GM10266 (cell line): ENCODE measurements around the gene CRACDL.

ENCODE experiments used
- DNase-seq: peaks from one replicate; pipeline ENCODE4 v3.0.0; 2012; ENCODE audit errors: extremely low spot score
- TF ChIP-seq, protein P1 (sequence below): IDR thresholded peaks from 2 replicates; pipeline ENCODE4 v1.5.1; 2012; ENCODE audit warnings: mild to moderate bottlenecking, low read depth; ENCODE audit not compliant: control insufficient read depth, insufficient read depth; ENCODE audit errors: missing control alignments

The CRACDL gene

DNA sequence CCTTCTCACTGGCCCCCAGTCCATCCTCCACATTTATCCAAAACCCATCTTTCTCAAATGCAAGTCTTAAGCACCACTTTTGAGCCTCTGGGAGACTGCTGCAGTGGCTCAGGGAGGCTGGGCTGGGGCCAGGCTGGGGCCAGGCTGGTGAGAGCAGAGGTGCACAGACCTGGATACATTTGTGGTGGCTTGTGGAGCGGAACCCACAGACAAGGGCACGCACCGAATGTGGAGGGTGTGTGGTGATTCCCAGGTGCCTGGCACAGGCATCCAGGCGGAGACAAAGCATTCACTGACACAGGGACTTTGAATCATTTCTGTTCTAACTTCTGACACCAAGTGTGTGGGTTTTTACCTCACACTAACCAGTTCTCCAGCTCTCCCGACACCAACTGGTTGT, 162.9 kb downstream of the CRACDL start:
- TF ChIP-seq, protein P1, sequence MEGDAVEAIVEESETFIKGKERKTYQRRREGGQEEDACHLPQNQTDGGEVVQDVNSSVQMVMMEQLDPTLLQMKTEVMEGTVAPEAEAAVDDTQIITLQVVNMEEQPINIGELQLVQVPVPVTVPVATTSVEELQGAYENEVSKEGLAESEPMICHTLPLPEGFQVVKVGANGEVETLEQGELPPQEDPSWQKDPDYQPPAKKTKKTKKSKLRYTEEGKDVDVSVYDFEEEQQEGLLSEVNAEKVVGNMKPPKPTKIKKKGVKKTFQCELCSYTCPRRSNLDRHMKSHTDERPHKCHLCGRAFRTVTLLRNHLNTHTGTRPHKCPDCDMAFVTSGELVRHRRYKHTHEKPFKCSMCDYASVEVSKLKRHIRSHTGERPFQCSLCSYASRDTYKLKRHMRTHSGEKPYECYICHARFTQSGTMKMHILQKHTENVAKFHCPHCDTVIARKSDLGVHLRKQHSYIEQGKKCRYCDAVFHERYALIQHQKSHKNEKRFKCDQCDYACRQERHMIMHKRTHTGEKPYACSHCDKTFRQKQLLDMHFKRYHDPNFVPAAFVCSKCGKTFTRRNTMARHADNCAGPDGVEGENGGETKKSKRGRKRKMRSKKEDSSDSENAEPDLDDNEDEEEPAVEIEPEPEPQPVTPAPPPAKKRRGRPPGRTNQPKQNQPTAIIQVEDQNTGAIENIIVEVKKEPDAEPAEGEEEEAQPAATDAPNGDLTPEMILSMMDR = no peak
- DNase-seq = no peak

DNA sequence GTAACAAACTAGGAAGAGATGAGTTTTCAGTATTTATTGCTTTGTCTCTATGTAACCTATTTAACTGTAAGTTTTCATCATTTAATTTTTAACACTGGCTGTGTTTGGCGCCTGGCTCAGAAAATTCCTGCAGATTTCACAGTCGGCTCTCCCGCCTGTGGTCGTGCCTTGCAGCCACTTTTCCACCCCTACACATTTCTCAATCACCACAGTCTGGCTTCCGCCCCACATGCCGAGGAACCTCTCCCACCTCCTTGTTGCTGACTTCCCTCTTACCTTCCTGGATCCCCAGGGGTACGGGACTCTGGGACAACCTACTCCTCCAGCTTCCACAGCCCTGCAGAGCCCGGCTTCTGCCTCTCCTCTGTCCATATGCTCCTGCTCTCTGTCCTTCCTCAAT, 163.5 kb downstream of the CRACDL start:
- DNase-seq = no peak
- TF ChIP-seq, protein P1 = no peak

DNA sequence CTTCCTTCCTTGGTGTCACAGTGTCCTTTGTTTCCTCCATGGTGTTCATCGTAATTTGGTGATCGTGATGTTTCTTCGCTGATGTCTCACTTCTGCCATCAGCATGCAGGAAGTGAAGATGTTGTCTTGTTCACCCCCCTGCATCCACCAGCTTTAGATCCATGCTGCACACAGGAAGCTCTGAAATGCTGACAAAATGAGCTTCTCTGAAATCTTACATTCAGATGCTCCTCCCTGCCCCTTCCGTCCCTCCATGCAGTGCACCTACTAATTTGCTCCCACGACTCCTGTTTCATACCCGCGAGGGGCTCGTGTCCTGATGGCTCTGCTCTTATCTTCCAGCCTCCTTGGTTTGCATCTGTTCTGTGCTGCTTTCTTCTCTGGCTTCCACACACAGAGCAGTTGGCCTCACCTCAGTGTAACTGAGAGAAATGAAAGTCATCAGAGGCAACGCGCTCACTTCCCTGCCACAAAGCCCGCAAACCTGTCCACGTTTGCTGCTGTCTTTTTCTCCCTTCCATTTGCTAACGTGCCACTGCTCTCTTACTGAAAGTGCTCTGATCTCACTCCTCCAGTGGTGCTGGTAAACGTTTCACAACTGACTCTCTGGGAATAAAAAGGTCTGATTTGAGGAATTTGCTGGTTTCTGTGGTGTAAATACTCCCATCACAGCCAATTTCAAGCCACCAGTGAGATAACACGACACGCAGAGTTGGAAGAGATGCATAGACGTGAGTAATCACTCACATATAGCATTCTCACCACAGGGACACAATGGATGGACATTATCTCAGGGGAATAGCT, 164.1 kb downstream of the CRACDL start:
- no peak for DNase-seq
- TF ChIP-seq, protein P1 = no peak

DNA sequence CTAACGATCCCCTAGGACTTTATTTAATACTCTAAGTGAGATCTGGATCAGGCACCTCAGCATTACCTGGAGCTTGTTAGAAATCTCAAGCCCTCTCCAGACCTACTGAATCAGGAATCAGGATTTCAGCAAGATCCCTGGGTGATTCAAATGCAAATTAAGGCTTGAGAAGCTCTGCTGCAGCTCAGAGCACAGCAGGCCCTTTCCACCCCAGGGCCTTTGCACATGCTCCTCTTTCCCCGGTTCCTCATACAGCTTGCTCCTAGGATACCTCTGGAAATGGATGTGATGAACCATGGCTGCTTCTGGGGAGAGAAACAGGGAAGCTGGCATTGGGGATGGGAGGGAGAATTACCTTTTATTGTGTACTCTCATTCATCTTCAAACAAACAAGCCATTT, 164.8 kb downstream of the CRACDL start:
- DNase-seq = no peak
- TF ChIP-seq, protein P1 = no peak

DNA sequence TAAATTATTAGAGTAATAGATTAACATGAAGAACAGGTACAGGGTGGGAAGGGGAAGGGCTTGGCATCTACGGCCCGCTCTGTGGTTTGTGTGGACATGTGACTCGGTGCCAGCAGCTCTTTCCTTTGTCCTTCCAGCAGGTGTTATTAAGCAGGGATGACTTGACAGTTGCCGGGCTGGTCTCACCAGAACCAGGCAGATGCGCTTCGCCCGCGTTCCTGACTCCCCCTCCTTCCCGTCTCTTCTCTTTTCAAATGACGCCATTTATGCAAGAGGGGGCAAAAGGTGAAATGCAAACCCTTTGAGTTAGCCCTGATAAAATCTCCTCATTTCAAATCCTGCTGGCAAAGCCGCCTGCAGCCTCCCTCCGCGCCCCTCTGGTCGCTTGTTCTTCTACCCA, 166.2 kb downstream of the CRACDL start:
- TF ChIP-seq, protein P1 = no peak

DNA sequence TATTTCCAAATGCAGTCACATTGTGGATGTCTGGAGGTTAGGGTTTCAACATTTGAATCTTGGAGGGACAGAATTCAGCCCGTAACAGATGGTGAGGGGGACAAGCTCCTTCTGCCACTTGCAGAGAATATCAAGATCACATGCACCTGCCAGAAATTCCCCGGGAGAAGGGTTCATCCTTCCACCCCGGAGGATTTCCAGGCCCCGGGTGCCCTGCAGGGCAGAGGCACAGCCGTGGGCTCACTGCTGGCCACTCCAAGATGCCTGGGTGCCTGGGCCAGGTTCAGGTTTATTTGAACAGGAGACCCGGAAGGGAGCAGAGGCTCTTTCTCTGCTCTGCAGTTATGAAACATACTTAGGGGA, 166.9 kb downstream of the CRACDL start:
- TF ChIP-seq, protein P1 = no peak
- DNase-seq = no peak

More for the DNA sequence above, 166.2 kb downstream of the CRACDL start:
- DNase-seq = no peak

DNA sequence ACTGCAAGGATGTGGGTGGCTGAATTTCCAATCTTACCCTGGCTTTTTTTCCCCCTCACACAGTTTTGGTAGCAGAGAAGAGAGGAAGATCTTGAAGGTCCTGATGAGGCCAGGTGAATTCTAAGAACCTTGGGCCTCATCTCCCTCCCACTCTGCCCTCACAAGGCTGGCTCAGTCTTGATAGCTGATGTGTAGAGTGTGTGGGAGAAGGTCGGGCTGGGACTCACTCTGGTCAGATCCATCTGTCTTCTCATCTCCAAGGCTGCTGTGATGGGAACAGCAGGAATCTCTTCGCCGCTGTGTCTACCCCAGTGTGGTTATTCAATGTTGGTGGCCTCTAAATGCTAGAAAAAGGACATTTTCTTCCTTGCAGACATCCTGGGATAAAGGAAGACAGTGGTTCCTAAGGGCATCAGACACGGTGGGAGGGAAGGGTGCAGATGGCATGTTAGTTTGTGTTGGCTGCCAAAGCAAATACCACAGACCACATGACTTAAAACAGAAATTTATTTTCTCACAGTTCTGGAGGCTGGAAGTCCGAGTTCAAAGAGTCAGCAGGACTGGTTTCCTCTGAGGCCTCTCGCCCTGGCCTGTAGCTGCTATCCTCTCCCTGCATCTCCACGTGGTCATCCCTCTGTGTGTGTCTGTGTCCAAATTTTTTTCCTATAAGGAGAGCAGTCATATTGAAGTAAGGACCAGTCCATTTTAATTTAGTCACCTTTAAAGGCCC, 167.5 kb downstream of the CRACDL start:
- TF ChIP-seq, protein P1 = no peak
- no peak for DNase-seq
